Stimulated activated effector memory CD8-positive, alpha-beta T cell treated with anti-CD3 and anti-CD28 coated beads, Interleukin-12 subunit alpha, Interleukin-12 subunit beta, amount 100 ng/mL, for 72 hours (primary cell): ENCODE results near the gene PTPRN2.
A peak's percentile ranks its signal among the peaks of the same experiment; 100 is the strongest.

ENCODE experiments used
- ATAC-seq: fragments of 150-1000 bp; cut with Tn5 transposase; 2 replicates; pipeline ENCODE4 v1.10.0; 2021
- DNase-seq, 2 donors: peaks; one replicate each; pipeline ENCODE4 v3.0.0; 2021 to 2022; ENCODE audit warnings: low spot score in 2 of 2
- H3K27ac Mint-ChIP-seq: one replicate; pipeline ENCODE4 v1.8.0; 2022; ENCODE audit warnings: mild to moderate bottlenecking, mixed read lengths
- H3K36me3 Mint-ChIP-seq: one replicate; pipeline ENCODE4 v1.8.0; 2022; ENCODE audit warnings: mild to moderate bottlenecking, mixed read lengths
- H3K4me1 Mint-ChIP-seq: one replicate; pipeline ENCODE4 v1.8.0; 2022; ENCODE audit warnings: mixed read lengths
- H3K4me3 Mint-ChIP-seq: one replicate; pipeline ENCODE4 v1.8.0; 2022; ENCODE audit warnings: mild to moderate bottlenecking, mixed read lengths
- H3K9me3 Mint-ChIP-seq: one replicate; pipeline ENCODE4 v1.8.0; 2022; ENCODE audit warnings: mixed read lengths

Gene PTPRN2

GRCh38 chr7:158494162-158494586 is 93.4 kb downstream of the PTPRN2 start:
- Mint-ChIP-seq H3K9me3 (no peaks in the 10 kb centered on the region), H3K27ac (no peak overlapping the region), H3K4me3 (no peak overlapping the region), H3K4me1 (peaks cover 12% of the 10 kb centered on the region), H3K36me3 (no peaks in the 10 kb centered on the region)
- ATAC-seq, result peak; percentile 63
- no peak for DNase-seq

- Mint-ChIP-seq H3K4me1 (peaks cover 12% of the 10 kb centered on the region), H3K27ac (no peak overlapping the region), H3K9me3 (no peaks in the 10 kb centered on the region), H3K4me3 (no peak overlapping the region), H3K36me3 (no peaks in the 10 kb centered on the region)
- ATAC-seq (no peak), DNase-seq (no peak)
Measured at GRCh38 chr7:158492367-158492764, 95.3 kb downstream of the PTPRN2 start.

GRCh38 chr7:158491094-158491493 is 96.5 kb downstream of the PTPRN2 start:
- Mint-ChIP-seq H3K36me3 (no peaks in the 10 kb centered on the region), H3K9me3 (no peaks in the 10 kb centered on the region), H3K4me3 (no peak overlapping the region), H3K4me1 (peaks cover 12% of the 10 kb centered on the region), H3K27ac (no peak overlapping the region)
- DNase-seq, result no peak
- ATAC-seq, result no peak

- H3K27ac Mint-ChIP-seq, result no peak overlapping the region
- no peak overlapping the region for H3K4me3 Mint-ChIP-seq
- ATAC-seq (no peak), DNase-seq (no peak)
- H3K4me1 Mint-ChIP-seq, result peaks cover 8% of the 10 kb centered on the region
- H3K36me3 Mint-ChIP-seq, result no peaks in the 10 kb centered on the region
- no peaks in the 10 kb centered on the region for H3K9me3 Mint-ChIP-seq
Measured at GRCh38 chr7:158490171-158490782, 97.3 kb downstream of the PTPRN2 start.

- no peaks in the 10 kb centered on the region for H3K9me3 Mint-ChIP-seq
- DNase-seq, result no peak
- ATAC-seq, result no peak
- no peaks in the 10 kb centered on the region for H3K36me3 Mint-ChIP-seq
- H3K4me3 Mint-ChIP-seq, result no peak overlapping the region
- no peak overlapping the region for H3K27ac Mint-ChIP-seq
- peaks cover 2% of the 10 kb centered on the region for H3K4me1 Mint-ChIP-seq
Measured at GRCh38 chr7:158489462-158490155, 98.0 kb downstream of the PTPRN2 start.

- Mint-ChIP-seq H3K9me3 (no peaks in the 10 kb centered on the region), H3K4me1 (no peaks in the 10 kb centered on the region), H3K36me3 (no peaks in the 10 kb centered on the region), H3K27ac (no peak overlapping the region), H3K4me3 (no peak overlapping the region)
- DNase-seq, result no peak
- no peak for ATAC-seq
Measured at GRCh38 chr7:158488181-158488971, 99.2 kb downstream of the PTPRN2 start.

- no peaks in the 10 kb centered on the region for H3K36me3 Mint-ChIP-seq
- no peak overlapping the region for H3K4me3 Mint-ChIP-seq
- H3K9me3 Mint-ChIP-seq, result no peaks in the 10 kb centered on the region
- DNase-seq, result no peak
- H3K4me1 Mint-ChIP-seq, result no peaks in the 10 kb centered on the region
- no peak for ATAC-seq
- H3K27ac Mint-ChIP-seq, result no peak overlapping the region
Measured at GRCh38 chr7:158487631-158488151, 99.9 kb downstream of the PTPRN2 start.

GRCh38 chr7:158486919-158487318 is 100.7 kb downstream of the PTPRN2 start:
- H3K9me3 Mint-ChIP-seq, result no peaks in the 10 kb centered on the region
- H3K4me3 Mint-ChIP-seq, result no peak overlapping the region
- H3K36me3 Mint-ChIP-seq, result no peaks in the 10 kb centered on the region
- DNase-seq, result no peak
- no peaks in the 10 kb centered on the region for H3K4me1 Mint-ChIP-seq
- no peak for ATAC-seq
- H3K27ac Mint-ChIP-seq, result no peak overlapping the region

GRCh38 chr7:158484801-158485531 is 102.7 kb downstream of the PTPRN2 start:
- no peaks in the 10 kb centered on the region for H3K4me1 Mint-ChIP-seq
- H3K27ac Mint-ChIP-seq, result no peak overlapping the region
- no peaks in the 10 kb centered on the region for H3K36me3 Mint-ChIP-seq
- no peak for ATAC-seq
- no peaks in the 10 kb centered on the region for H3K9me3 Mint-ChIP-seq
- no peak overlapping the region for H3K4me3 Mint-ChIP-seq
- no peak for DNase-seq

GRCh38 chr7:158482480-158482879 is 105.1 kb downstream of the PTPRN2 start:
- Mint-ChIP-seq H3K9me3 (no peaks in the 10 kb centered on the region), H3K4me3 (no peak overlapping the region), H3K36me3 (no peaks in the 10 kb centered on the region), H3K27ac (no peak overlapping the region), H3K4me1 (no peaks in the 10 kb centered on the region)
- ATAC-seq, result no peak
- no peak for DNase-seq

- Mint-ChIP-seq H3K4me1 (no peaks in the 10 kb centered on the region), H3K9me3 (no peaks in the 10 kb centered on the region), H3K27ac (no peak overlapping the region), H3K4me3 (no peak overlapping the region), H3K36me3 (no peaks in the 10 kb centered on the region)
- no peak for DNase-seq
- ATAC-seq, result no peak
Measured at GRCh38 chr7:158479664-158480025, 108.0 kb downstream of the PTPRN2 start.

- H3K4me3 Mint-ChIP-seq, result no peak overlapping the region
- no peak for ATAC-seq
- no peaks in the 10 kb centered on the region for H3K4me1 Mint-ChIP-seq
- DNase-seq, result no peak
- no peaks in the 10 kb centered on the region for H3K36me3 Mint-ChIP-seq
- no peaks in the 10 kb centered on the region for H3K9me3 Mint-ChIP-seq
- no peak overlapping the region for H3K27ac Mint-ChIP-seq
Measured at GRCh38 chr7:158479021-158479663, 108.5 kb downstream of the PTPRN2 start.

GRCh38 chr7:158477866-158478265 is 109.8 kb downstream of the PTPRN2 start:
- no peak for ATAC-seq
- H3K4me1 Mint-ChIP-seq, result no peaks in the 10 kb centered on the region
- no peak overlapping the region for H3K4me3 Mint-ChIP-seq
- DNase-seq, result no peak
- H3K9me3 Mint-ChIP-seq, result no peaks in the 10 kb centered on the region
- H3K36me3 Mint-ChIP-seq, result no peaks in the 10 kb centered on the region
- H3K27ac Mint-ChIP-seq, result no peak overlapping the region

GRCh38 chr7:158476331-158476932 is 111.2 kb downstream of the PTPRN2 start:
- Mint-ChIP-seq H3K4me1 (no peaks in the 10 kb centered on the region), H3K4me3 (no peak overlapping the region), H3K36me3 (no peaks in the 10 kb centered on the region), H3K27ac (no peak overlapping the region), H3K9me3 (no peaks in the 10 kb centered on the region)
- DNase-seq (no peak), ATAC-seq (no peak)
